Measurements from ENCODE around the gene CYFIP1. TPM values are rescaled to one million over a fixed set of nuclear protein-coding genes. Genes with fewer than 3 reads are reported as not detected.

CYFIP1 gene
- total and polyA plus RNA-seq, 2 of the 13 experiments (the other 11 are each of a cell fraction or from before 2014, with no cell fraction given): 38.1 to 58.3 TPM

GRCh38 chr15:22942306-22942855 is 37.8 kb downstream of the CYFIP1 start (continued):
- TF ChIP-seq ZNF318 (CRISPR knock-in tag; IDR thresholded peaks at IDR 0.05): no peak
- TF ChIP-seq CAMTA2 (CRISPR knock-in tag; IDR thresholded peaks at IDR 0.05; ENCODE audit: borderline replicate concordance): no peak
- TF ChIP-seq, protein P1, sequence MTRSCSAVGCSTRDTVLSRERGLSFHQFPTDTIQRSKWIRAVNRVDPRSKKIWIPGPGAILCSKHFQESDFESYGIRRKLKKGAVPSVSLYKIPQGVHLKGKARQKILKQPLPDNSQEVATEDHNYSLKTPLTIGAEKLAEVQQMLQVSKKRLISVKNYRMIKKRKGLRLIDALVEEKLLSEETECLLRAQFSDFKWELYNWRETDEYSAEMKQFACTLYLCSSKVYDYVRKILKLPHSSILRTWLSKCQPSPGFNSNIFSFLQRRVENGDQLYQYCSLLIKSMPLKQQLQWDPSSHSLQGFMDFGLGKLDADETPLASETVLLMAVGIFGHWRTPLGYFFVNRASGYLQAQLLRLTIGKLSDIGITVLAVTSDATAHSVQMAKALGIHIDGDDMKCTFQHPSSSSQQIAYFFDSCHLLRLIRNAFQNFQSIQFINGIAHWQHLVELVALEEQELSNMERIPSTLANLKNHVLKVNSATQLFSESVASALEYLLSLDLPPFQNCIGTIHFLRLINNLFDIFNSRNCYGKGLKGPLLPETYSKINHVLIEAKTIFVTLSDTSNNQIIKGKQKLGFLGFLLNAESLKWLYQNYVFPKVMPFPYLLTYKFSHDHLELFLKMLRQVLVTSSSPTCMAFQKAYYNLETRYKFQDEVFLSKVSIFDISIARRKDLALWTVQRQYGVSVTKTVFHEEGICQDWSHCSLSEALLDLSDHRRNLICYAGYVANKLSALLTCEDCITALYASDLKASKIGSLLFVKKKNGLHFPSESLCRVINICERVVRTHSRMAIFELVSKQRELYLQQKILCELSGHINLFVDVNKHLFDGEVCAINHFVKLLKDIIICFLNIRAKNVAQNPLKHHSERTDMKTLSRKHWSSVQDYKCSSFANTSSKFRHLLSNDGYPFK (CRISPR knock-in tag; IDR thresholded peaks at IDR 0.05; ENCODE audit: borderline replicate concordance): no peak
- TF ChIP-seq ZNF12 (CRISPR knock-in tag; IDR thresholded peaks at IDR 0.05): no peak
- TF ChIP-seq EEA1 (CRISPR knock-in tag; IDR thresholded peaks at IDR 0.05; ENCODE audit: borderline replicate concordance): no peak
- TF ChIP-seq ZNF891 (CRISPR knock-in tag; IDR thresholded peaks at IDR 0.05): no peak
- TF ChIP-seq, protein P2, sequence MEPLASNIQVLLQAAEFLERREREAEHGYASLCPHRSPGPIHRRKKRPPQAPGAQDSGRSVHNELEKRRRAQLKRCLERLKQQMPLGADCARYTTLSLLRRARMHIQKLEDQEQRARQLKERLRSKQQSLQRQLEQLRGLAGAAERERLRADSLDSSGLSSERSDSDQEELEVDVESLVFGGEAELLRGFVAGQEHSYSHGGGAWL (CRISPR knock-in tag; IDR thresholded peaks at IDR 0.05): no peak
- no peak for TF ChIP-seq FOXA3 (CRISPR knock-in tag; IDR thresholded peaks at IDR 0.05)
- TF ChIP-seq CREB1 (IDR thresholded peaks at IDR 0.05): no peak
- no peak for TF ChIP-seq CREB1 (CRISPR knock-in tag; IDR thresholded peaks at IDR 0.05)
